ENCODE measurements around the gene HNRNPA1L2. TPM values are rescaled to one million over a fixed set of nuclear protein-coding genes. Genes with fewer than 3 reads are reported as not detected.
"Not testable (repeated sequence)": the region's sequence is repeated elsewhere in the genome, so short reads cannot be mapped to it uniquely, and the experiment has no call there.

Gene HNRNPA1L2
- total RNA-seq, 1 donor from 2014 or later = 12.0 TPM

DNA sequence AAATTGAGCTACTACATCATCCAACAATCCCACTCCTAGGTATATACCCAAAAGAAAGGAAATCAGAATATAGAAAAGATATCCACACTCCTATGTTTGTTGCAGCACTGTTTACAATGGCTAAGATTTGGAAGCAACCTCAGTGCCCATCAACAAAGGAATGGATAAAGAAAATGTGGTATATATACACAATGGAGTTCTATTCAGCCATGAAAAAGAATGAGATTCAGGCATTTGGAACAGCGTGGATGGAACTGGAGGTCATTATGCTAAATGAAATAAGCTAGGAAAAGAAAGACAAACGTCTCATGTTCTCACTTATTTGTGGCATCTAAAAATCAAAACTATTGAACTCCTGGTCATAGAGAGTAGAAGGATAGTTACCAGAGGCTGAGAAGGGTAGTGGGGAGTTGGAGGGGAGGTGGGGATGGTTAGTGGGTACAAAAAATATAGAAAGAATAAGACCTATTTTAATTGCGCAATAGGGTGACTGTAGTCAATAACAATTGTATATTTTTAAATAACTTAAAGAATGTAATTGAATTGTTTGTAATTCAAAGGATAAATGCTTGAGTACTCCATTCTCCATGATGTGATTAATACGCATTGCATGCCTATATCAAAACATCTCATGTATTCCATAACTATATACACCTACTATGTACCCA, 27.0 kb upstream of the HNRNPA1L2 start:
- peak overlapping the region; percentile 55 for H3K4me3 Mint-ChIP-seq (ENCODE audit: low read depth)

DNA sequence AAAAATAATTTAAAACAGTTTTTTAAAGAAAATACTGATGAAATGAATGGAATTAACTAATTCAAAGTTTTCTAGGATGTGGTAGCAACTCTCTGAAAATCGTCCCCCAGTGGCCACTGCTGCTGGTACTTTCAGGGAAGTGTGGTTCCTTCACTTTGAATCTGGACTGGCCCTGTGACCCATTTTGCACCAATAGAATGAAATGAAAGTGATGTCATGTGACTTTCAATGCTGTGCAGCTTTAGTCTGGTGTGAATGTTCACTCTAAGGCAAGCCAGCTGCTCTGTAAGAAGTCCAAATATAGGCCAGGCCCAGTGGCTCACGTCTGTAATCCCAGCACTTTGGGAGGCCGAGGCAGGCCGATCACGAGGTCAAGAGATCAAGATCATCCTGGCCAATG, 26.4 kb upstream of the HNRNPA1L2 start:
- no peak for DNase-seq (ENCODE audit: low spot score, unreplicated experiment)
- Mint-ChIP-seq H3K27me3 (no peaks in the 10 kb centered on the region), H3K27ac (no peak overlapping the region), H3K9me3 (ENCODE audit: low read depth) (peaks cover 7% of the 10 kb centered on the region), H3K4me3 (ENCODE audit: low read depth) (peak overlapping the region; percentile 98), H3K4me1 (ENCODE audit: low read depth) (peaks cover 5% of the 10 kb centered on the region), H3K36me3 (ENCODE audit: insufficient read depth) (peaks cover 1% of the 10 kb centered on the region)
- TF ChIP-seq, protein P1, sequence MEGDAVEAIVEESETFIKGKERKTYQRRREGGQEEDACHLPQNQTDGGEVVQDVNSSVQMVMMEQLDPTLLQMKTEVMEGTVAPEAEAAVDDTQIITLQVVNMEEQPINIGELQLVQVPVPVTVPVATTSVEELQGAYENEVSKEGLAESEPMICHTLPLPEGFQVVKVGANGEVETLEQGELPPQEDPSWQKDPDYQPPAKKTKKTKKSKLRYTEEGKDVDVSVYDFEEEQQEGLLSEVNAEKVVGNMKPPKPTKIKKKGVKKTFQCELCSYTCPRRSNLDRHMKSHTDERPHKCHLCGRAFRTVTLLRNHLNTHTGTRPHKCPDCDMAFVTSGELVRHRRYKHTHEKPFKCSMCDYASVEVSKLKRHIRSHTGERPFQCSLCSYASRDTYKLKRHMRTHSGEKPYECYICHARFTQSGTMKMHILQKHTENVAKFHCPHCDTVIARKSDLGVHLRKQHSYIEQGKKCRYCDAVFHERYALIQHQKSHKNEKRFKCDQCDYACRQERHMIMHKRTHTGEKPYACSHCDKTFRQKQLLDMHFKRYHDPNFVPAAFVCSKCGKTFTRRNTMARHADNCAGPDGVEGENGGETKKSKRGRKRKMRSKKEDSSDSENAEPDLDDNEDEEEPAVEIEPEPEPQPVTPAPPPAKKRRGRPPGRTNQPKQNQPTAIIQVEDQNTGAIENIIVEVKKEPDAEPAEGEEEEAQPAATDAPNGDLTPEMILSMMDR (IDR thresholded peaks at IDR 0.05; ENCODE audit: unreplicated experiment) = no peak

More for the DNA sequence above, 27.0 kb upstream of the HNRNPA1L2 start:
- no peak for DNase-seq (ENCODE audit: low spot score, unreplicated experiment)
- TF ChIP-seq, protein P1 (IDR thresholded peaks at IDR 0.05; ENCODE audit: unreplicated experiment) = no peak
- Mint-ChIP-seq H3K36me3 (ENCODE audit: insufficient read depth) (peaks cover 1% of the 10 kb centered on the region), H3K27ac (peak overlapping the region; percentile 8), H3K4me1 (ENCODE audit: low read depth) (peaks cover 5% of the 10 kb centered on the region), H3K27me3 (no peaks in the 10 kb centered on the region), H3K9me3 (ENCODE audit: low read depth) (peaks cover 7% of the 10 kb centered on the region)

DNA sequence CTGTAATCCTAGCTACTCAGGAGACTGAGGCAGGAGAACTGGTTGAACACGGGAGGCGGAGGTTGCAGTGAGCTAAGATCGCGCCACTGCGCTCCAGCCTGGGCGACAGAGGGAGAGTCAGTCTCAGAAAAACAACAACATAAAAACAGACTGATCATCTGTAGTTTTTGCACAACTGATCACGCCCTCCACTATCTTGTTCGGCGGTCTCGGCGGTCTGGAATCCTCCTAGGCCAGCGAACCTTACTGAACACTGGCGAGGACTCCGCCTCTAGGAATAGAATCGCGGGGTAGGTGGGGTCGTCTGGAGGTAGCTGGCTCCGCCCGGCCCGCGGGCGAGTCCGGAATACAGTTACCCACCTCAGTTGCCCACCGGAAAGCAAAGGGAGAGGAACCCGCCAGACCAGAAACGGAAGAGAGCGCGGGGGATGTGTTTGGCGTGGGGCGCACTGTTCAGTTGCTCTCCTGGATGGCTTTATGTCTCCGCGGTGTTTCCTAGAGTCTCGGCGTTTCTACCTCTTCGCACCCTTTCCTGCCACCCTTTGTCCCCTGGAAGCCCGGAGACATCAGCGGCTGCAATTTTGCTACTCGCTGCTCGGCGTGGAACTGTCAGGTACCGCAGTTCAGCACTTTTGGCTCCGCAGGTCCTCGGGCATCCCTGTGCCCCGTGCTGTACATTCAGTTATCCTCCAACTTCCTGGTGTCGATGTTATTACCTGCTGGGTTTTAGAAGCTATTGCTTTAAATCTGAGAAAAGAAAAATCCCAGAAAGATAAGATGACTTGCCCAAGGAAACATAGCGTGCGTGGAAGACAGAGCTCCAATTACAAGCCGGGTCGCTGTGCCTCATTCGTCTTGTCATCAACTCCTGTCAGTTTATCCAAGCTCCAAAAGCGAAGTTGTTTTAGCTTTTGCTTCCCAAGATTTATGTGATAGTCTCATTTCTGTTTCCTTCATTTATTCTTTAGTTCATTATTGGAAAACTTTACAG, 24.9 kb upstream of the HNRNPA1L2 start:
- Mint-ChIP-seq H3K27ac (peak overlapping the region; percentile 94), H3K4me3 (ENCODE audit: low read depth) (peak overlapping the region; percentile 98), H3K9me3 (ENCODE audit: low read depth) (peaks cover 7% of the 10 kb centered on the region), H3K27me3 (no peaks in the 10 kb centered on the region), H3K4me1 (ENCODE audit: low read depth) (peaks cover 5% of the 10 kb centered on the region), H3K36me3 (ENCODE audit: insufficient read depth) (peaks cover 1% of the 10 kb centered on the region)
- TF ChIP-seq, protein P1 (IDR thresholded peaks at IDR 0.05; ENCODE audit: unreplicated experiment) = no peak
- peak; percentile 76 for DNase-seq (ENCODE audit: low spot score, unreplicated experiment)

DNA sequence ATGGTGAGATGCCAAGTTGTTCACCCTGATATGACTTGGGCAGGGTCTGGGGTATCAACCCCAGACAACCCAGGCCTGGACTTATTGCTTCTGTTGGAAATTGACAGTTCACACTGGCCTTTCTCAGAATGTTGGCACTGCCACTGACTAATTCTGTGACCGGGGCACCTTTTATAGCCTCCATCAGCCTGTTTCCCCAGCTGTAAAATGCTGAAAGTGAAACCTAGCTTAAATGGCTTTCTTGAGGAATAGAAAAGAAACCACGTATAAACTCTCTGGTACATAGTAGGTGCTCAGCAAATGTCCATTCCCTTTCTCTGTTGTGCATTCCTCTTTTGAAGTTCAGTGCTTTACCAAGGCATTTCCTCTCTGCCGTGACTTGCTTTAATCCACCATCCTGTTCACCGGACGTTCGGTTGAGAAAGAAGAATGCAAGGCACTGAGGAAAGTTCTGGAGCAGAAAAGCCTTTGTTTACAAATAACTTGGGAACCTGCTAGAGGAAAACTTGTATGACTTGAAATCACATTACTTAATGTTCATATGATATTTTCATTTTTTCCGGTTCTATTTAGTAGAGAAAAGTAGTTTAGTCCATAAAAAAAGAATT, 11.0 kb upstream of the HNRNPA1L2 start:
- not testable (repeated sequence) for H3K4me1 Mint-ChIP-seq (ENCODE audit: low read depth); H3K9me3 Mint-ChIP-seq (ENCODE audit: low read depth); DNase-seq (ENCODE audit: low spot score, unreplicated experiment); H3K27ac Mint-ChIP-seq; H3K4me3 Mint-ChIP-seq (ENCODE audit: low read depth); H3K36me3 Mint-ChIP-seq (ENCODE audit: insufficient read depth); H3K27me3 Mint-ChIP-seq

DNA sequence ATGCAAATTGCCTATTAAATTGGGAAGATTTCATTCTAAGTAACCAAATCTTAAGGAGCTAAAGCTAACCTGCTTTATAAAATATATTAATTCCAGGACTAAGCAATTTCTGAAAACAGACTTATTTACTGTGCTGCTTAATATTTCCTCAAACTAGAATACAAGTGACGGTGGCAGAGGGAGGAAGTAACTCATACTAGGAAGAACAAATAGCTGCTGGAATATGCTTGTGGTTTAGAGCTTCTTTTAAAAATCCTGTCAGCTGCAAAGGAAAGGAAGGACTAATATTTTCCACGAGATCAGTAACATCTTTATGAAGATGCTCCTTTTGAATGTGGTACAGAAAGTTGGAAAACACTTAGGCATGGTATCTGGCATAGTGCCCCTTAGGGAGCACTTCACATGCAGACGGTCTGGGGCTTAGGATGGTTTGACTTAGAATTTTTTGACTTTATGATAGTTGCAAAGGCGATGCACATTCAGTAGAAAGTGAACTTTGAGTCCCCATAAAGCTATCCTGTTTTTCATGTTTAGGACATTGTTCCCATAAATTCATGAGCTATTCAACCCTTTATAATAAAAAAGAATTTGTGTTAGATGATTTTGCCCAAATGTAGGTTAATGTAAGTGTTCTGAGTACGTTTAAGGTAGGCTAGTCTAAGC, 3.4 kb upstream of the HNRNPA1L2 start:
- Mint-ChIP-seq H3K27ac (no peak overlapping the region), H3K27me3 (no peaks in the 10 kb centered on the region), H3K36me3 (ENCODE audit: insufficient read depth) (peaks cover 6% of the 10 kb centered on the region), H3K9me3 (ENCODE audit: low read depth) (no peaks in the 10 kb centered on the region), H3K4me3 (ENCODE audit: low read depth) (no peak overlapping the region), H3K4me1 (ENCODE audit: low read depth) (no peaks in the 10 kb centered on the region)
- DNase-seq (ENCODE audit: low spot score, unreplicated experiment) = no peak
- TF ChIP-seq, protein P1 (IDR thresholded peaks at IDR 0.05; ENCODE audit: unreplicated experiment) = no peak

All from progenitor cell of endocrine pancreas (in vitro differentiated cells).